UCSD-AML1 (cell line): ENCODE data around the gene ARID2.

Experiments
- DNase-seq: peaks from one replicate; lab custom pipeline; 2025; ENCODE audit not compliant: unreplicated experiment; lab: John Stamatoyannopoulos, UW

Gene ARID2

GRCh38 chr12:45918818-45919217 lies 189.3 kb downstream of the ARID2 start:
- no peak for DNase-seq

- no peak for DNase-seq
These were observed 198.8 kb downstream of the ARID2 start for GRCh38 chr12:45928309-45928708.

GRCh38 chr12:45930369-45930768 lies 200.9 kb downstream of the ARID2 start:
- DNase-seq: no peak

- DNase-seq: no peak
These were observed 204.0 kb downstream of the ARID2 start for GRCh38 chr12:45933504-45933903.

- no peak for DNase-seq
These were observed 205.4 kb downstream of the ARID2 start for GRCh38 chr12:45934956-45935355.

- no peak for DNase-seq
These were observed 209.1 kb downstream of the ARID2 start for GRCh38 chr12:45938566-45938965.

- no peak for DNase-seq
These were observed 210.3 kb downstream of the ARID2 start for GRCh38 chr12:45939759-45940158.

- no peak for DNase-seq
These were observed 215.3 kb downstream of the ARID2 start for GRCh38 chr12:45944771-45945170.

- no peak for DNase-seq
These were observed 216.9 kb downstream of the ARID2 start for GRCh38 chr12:45946435-45946834.

GRCh38 chr12:45948546-45948945 lies 219.0 kb downstream of the ARID2 start:
- no peak for DNase-seq
